NCI-H526 treated with DMSO at 0.1 percent for 48 hours (cell line): ENCODE data around the gene SWAP70.

Experiments
- DNase-seq: peaks from one replicate; lab custom pipeline; 2025; lab: John Stamatoyannopoulos, UW

SWAP70 gene

GRCh38 chr11:9776203-9776602 lies 112.3 kb downstream of the SWAP70 start:
- no peak for DNase-seq

- no peak for DNase-seq
Observed at GRCh38 chr11:9777066-9777465, 113.2 kb downstream of the SWAP70 start.

GRCh38 chr11:9777525-9777924 lies 113.6 kb downstream of the SWAP70 start:
- no peak for DNase-seq

- no peak for DNase-seq
Observed at GRCh38 chr11:9780929-9781328, 117.1 kb downstream of the SWAP70 start.

GRCh38 chr11:9783986-9784385 lies 120.1 kb downstream of the SWAP70 start:
- no peak for DNase-seq

- DNase-seq = no peak
Observed at GRCh38 chr11:9784602-9785315, 120.9 kb downstream of the SWAP70 start.

- DNase-seq = no peak
Observed at GRCh38 chr11:9787260-9787659, 123.4 kb downstream of the SWAP70 start.

GRCh38 chr11:9787981-9788521 lies 124.2 kb downstream of the SWAP70 start:
- no peak for DNase-seq

- no peak for DNase-seq
Observed at GRCh38 chr11:9789910-9790309, 126.0 kb downstream of the SWAP70 start.

GRCh38 chr11:9790703-9791102 lies 126.8 kb downstream of the SWAP70 start:
- DNase-seq = no peak

GRCh38 chr11:9796266-9796665 lies 132.4 kb downstream of the SWAP70 start:
- DNase-seq = no peak

- no peak for DNase-seq
Observed at GRCh38 chr11:9796854-9797253, 133.0 kb downstream of the SWAP70 start.

- DNase-seq = no peak
Observed at GRCh38 chr11:9797300-9797699, 133.4 kb downstream of the SWAP70 start.

- DNase-seq = no peak
Observed at GRCh38 chr11:9799886-9800285, 136.0 kb downstream of the SWAP70 start.

GRCh38 chr11:9802291-9802861 lies 138.5 kb downstream of the SWAP70 start:
- DNase-seq = no peak
